IMR-90 (cell line): ENCODE results near the gene PHGDH. TPM values are rescaled to one million over a fixed set of nuclear protein-coding genes. Genes with fewer than 3 reads are reported as not detected.

Experiments used
- ATAC-seq: fragments of 200-7000 bp; cut with Tn5 transposase; 2 replicates; pipeline ENCODE4 v1.9.1; 2020; ENCODE audit warnings: low read depth, mild to moderate bottlenecking, moderate library complexity
- BruUV-seq: library from RNA; stranded (reverse); fragments of 400-500 nt; replicated peaks from 2 replicates; lab custom pipeline; 2021; lab: Mats Ljungman, UMichigan
- CTCF ChIA-PET: fragments of 300-600 bp; formaldehyde crosslinking; extraction: SDS; loops from one replicate; lab custom pipeline; 2021; ENCODE audit warnings: antibody characterized with exemption; lab: Yijun Ruan, JAX
- POLR2A ChIA-PET: fragments of 300-600 bp; sonication (Branson Sonifier 250); formaldehyde crosslinking; loops from one replicate; lab custom pipeline; 2022; ENCODE audit warnings: antibody characterized with exemption; ENCODE audit not compliant: unreplicated experiment; lab: Charles Lee
- DNase-seq: peaks from one replicate; pipeline ENCODE4 v3.0.0; 2013
- H2AFZ ChIP-seq: replicated peaks from 2 replicates; pipeline ENCODE3; 2013; ENCODE audit warnings: low read length, mild to moderate bottlenecking; ENCODE audit not compliant: poor library complexity
- H2AK5ac ChIP-seq: 2 replicates; pipeline ENCODE4 v1.6.1; 2013; ENCODE audit warnings: low read depth, low read length, inconsistent platforms
- H2AK9ac ChIP-seq: replicated peaks from 2 replicates; pipeline ENCODE3; 2013; ENCODE audit warnings: mild to moderate bottlenecking, low read depth, low read length, moderate library complexity; ENCODE audit not compliant: poor library complexity
- H2BK120ac ChIP-seq: 2 replicates; pipeline ENCODE4 v1.6.1; 2013; ENCODE audit warnings: low read depth, low read length, inconsistent platforms
- H2BK15ac ChIP-seq: 3 replicates; pipeline ENCODE4 v1.6.1; 2013; ENCODE audit warnings: low read depth, low read length, inconsistent platforms
- H2BK20ac ChIP-seq: 2 replicates; pipeline ENCODE4 v1.6.1; 2013; ENCODE audit warnings: low read depth, mild to moderate bottlenecking, inconsistent platforms, low read length, moderate library complexity
- H2BK5ac ChIP-seq: 2 replicates; pipeline ENCODE4 v1.6.1; 2013; ENCODE audit warnings: mild to moderate bottlenecking, low read depth, low read length, inconsistent platforms; ENCODE audit not compliant: poor library complexity, severe bottlenecking
- H3K14ac ChIP-seq: replicated peaks from 2 replicates; pipeline ENCODE4 v1.6.1; 2013; ENCODE audit warnings: low read depth, low read length, inconsistent platforms
- H3K18ac ChIP-seq: 2 replicates; pipeline ENCODE4 v1.6.1; 2013; ENCODE audit warnings: low read depth, low read length, control low read depth
- H3K23ac ChIP-seq: 2 replicates; pipeline ENCODE4 v1.6.1; 2013; ENCODE audit warnings: low read depth, low read length, inconsistent platforms
- H3K27ac ChIP-seq: 2 replicates; pipeline ENCODE4 v1.5.1; 2013; ENCODE audit warnings: mild to moderate bottlenecking, control low read depth, low read length; ENCODE audit not compliant: insufficient read depth
- H3K27me3 ChIP-seq: 2 replicates; pipeline ENCODE4 v1.6.1; 2013; ENCODE audit warnings: low read length; ENCODE audit not compliant: control insufficient read depth, insufficient read depth
- H3K36me3 ChIP-seq: 2 replicates; pipeline ENCODE4 v1.6.1; 2013; ENCODE audit warnings: low read length, mixed read lengths; ENCODE audit not compliant: control insufficient read depth, insufficient read depth
- H3K4ac ChIP-seq: 2 replicates; pipeline ENCODE4 v1.6.1; 2013; ENCODE audit warnings: low read depth, low read length, inconsistent platforms
- H3K4me1 ChIP-seq: 2 replicates; pipeline ENCODE4 v1.6.1; 2013; ENCODE audit warnings: low read length, mixed read lengths; ENCODE audit not compliant: control insufficient read depth, insufficient read depth
- H3K4me2 ChIP-seq: 2 replicates; pipeline ENCODE4 v1.6.1; 2013; ENCODE audit warnings: low read depth, mild to moderate bottlenecking, control low read depth, low read length, moderate library complexity
- H3K4me3 ChIP-seq: 2 replicates; pipeline ENCODE4 v1.5.1; 2013; ENCODE audit warnings: low read depth, mild to moderate bottlenecking, control low read depth, low read length, moderate library complexity; ENCODE audit not compliant: insufficient read depth
- H3K56ac ChIP-seq: 2 replicates; pipeline ENCODE4 v1.6.1; 2013; ENCODE audit warnings: low read length, inconsistent platforms; ENCODE audit not compliant: insufficient read depth; ENCODE audit errors: extremely low read depth
- H3K79me1 ChIP-seq, 2 experiments: 2 replicates each; pipeline ENCODE4 v1.6.1; 2013; ENCODE audit warnings: low read length in 2 of 2, inconsistent platforms in 1 of 2, low read depth in 1 of 2
- H3K9ac ChIP-seq: 2 replicates; pipeline ENCODE4 v1.6.1; 2013; ENCODE audit warnings: low read depth, low read length, control low read depth
- H3K9me1 ChIP-seq: 2 replicates; pipeline ENCODE4 v1.6.1; 2013; ENCODE audit warnings: low read length, inconsistent platforms; ENCODE audit not compliant: insufficient read depth
- H3K9me3 ChIP-seq: 2 replicates; pipeline ENCODE4 v1.6.1; 2013; ENCODE audit warnings: low read length; ENCODE audit not compliant: control insufficient read depth, insufficient read depth
- H4K20me1 ChIP-seq: 2 replicates; pipeline ENCODE4 v1.6.1; 2013; ENCODE audit warnings: low read length, inconsistent platforms; ENCODE audit not compliant: insufficient read depth
- H4K5ac ChIP-seq: 2 replicates; pipeline ENCODE4 v1.6.1; 2013; ENCODE audit warnings: mild to moderate bottlenecking, low read depth, low read length, control low read depth
- H4K8ac ChIP-seq, 2 experiments: 2 replicates each; pipeline ENCODE4 v1.6.1; 2013; ENCODE audit warnings: low read depth in 2 of 2, low read length in 2 of 2, control low read depth in 1 of 2, inconsistent platforms in 1 of 2
- H4K91ac ChIP-seq: 2 replicates; pipeline ENCODE4 v1.6.1; 2013; ENCODE audit warnings: low read depth, low read length, inconsistent platforms; ENCODE audit not compliant: insufficient read depth
- CEBPB ChIP-seq: IDR thresholded peaks from 2 replicates; pipeline ENCODE4 v1.6.1; 2012; ENCODE audit warnings: low read depth, low read length, improper control_type of control experiment
- CHD1 ChIP-seq: IDR thresholded peaks from 2 replicates; pipeline ENCODE4 v1.6.1; 2012; ENCODE audit warnings: low read depth, low read length, improper control_type of control experiment
- ELK1 ChIP-seq: fragments of 150-350 bp; IDR thresholded peaks from 2 replicates; pipeline ENCODE4 v1.6.1; 2016; ENCODE audit warnings: low read depth, mild to moderate bottlenecking, low read length, moderate library complexity, borderline replicate concordance
- MAZ ChIP-seq: IDR thresholded peaks from 2 replicates; pipeline ENCODE4 v1.6.1; 2012; ENCODE audit warnings: low read depth, mild to moderate bottlenecking, low read length, improper control_type of control experiment, moderate library complexity, borderline replicate concordance
- POLR2A ChIP-seq: IDR thresholded peaks from 2 replicates; pipeline ENCODE4 v1.6.1; 2012; ENCODE audit warnings: mild to moderate bottlenecking, low read depth, low read length
- RCOR1 ChIP-seq: IDR thresholded peaks from 2 replicates; pipeline ENCODE4 v1.6.1; 2012; ENCODE audit warnings: mild to moderate bottlenecking, low read length, improper control_type of control experiment; ENCODE audit not compliant: insufficient replicate concordance
- SMC3 ChIP-seq: fragments of 150-350 bp; IDR thresholded peaks from 2 replicates; pipeline ENCODE4 v1.6.1; 2016; ENCODE audit warnings: low read depth, mild to moderate bottlenecking, antibody characterized with exemption, low read length, moderate library complexity
- USF2 ChIP-seq: fragments of 150-350 bp; IDR thresholded peaks from 2 replicates; pipeline ENCODE4 v1.6.1; 2017; ENCODE audit warnings: mild to moderate bottlenecking, antibody characterized with exemption, low read length, low read depth
- WGBS, 2 experiments: methylation state at CpG; one replicate each; pipeline versions ENCODE4 v1.1.5 to v1.1.7; 2013; ENCODE audit warnings: missing lambda C conversion rate in 2 of 2; ENCODE audit not compliant: insufficient read length in 1 of 2; ENCODE audit errors: extremely low coverage in 2 of 2; 5-methylcytosine and 5-hydroxymethylcytosine counted together
- dilution Hi-C: fragments of 300-500 bp; cut with HindIII; formaldehyde crosslinking; loops from one replicate; pipeline ENCODE4 v1.14.3; 2018; ENCODE audit warnings: low sequenced_read_pairs; ENCODE audit not compliant: unreplicated experiment
- in situ Hi-C: fragments of 300-500 bp; cut with MboI; formaldehyde crosslinking; loops from 3 replicates; pipeline ENCODE4 v1.14.3; 2019; ENCODE audit warnings: low sequenced_read_pairs, inconsistent platforms, mixed read lengths
- intact Hi-C: fragments of 100-400 bp; cut with micrococcal nuclease; formaldehyde crosslinking; loops from 2 replicates; pipeline ENCODE4 v1.10.0; 2022
- polyA plus RNA-seq, 3 experiments: library from polyadenylated mRNA; depleted of rRNA; stranded (reverse); fragments of >200 nt; gene quantifications; 2 replicates each; pipeline ENCODE4 v1.2.3, GENCODE V29; 2012; ENCODE audit warnings: low replicate concordance in 1 of 3
- total RNA-seq: library from RNA; depleted of rRNA; stranded (reverse); fragments of >200 nt; gene quantifications from 2 replicates; pipeline ENCODE4 v1.2.3, GENCODE V29; 2012

Gene PHGDH
- total and polyA plus RNA-seq, 2 of the 4 experiments (the other 2 are of a cell fraction) = 87.9 to 331 TPM

GRCh38 chr1:119702384-119702783 is 9.3 kb upstream of the PHGDH start:
- dilution Hi-C loops = no loop called here

More at GRCh38 chr1:119702384-119702783, 9.3 kb upstream of the PHGDH start:
- Histone ChIP-seq H3K9me3 (peaks cover 7% of the 10 kb centered on the region), H2BK120ac (no peak overlapping the region), H3K4me2 (no peak overlapping the region), H3K56ac (no peak overlapping the region), H3K23ac (no peak overlapping the region), H3K9ac (no peak overlapping the region), H3K9me1 (no peaks in the 10 kb centered on the region), H4K20me1 (no peaks in the 10 kb centered on the region), H3K4me3 (no peak overlapping the region), H4K91ac (no peak overlapping the region), H3K4me1 (no peaks in the 10 kb centered on the region), H3K79me1 (no peaks in the 10 kb centered on the region), H4K8ac (no peak overlapping the region), H2BK20ac (no peak overlapping the region), H3K18ac (no peak overlapping the region), H2AFZ (no peak overlapping the region), H2BK5ac (no peak overlapping the region), H2AK9ac (no peak overlapping the region), H4K5ac (no peak overlapping the region), H2BK15ac (no peak overlapping the region), H3K14ac (no peak overlapping the region), H3K27ac (no peak overlapping the region), H3K4ac (no peak overlapping the region), H3K27me3 (peaks cover 12% of the 10 kb centered on the region), H2AK5ac (no peak overlapping the region), H3K36me3 (no peaks in the 10 kb centered on the region)
- intact Hi-C loops = no loop called here
- BruUV-seq = no TSS peak
- WGBS, 2 experiments = 61% methylated on average over 2 of the region's 2 CpGs; no CpG with 5 or more reads in 1 of the 2 experiments
- ChIA-PET CTCF (interaction anchor here (1.0 kb wide), 1 partner anchor 11 kb away, joined by 3 read pairs; no protein-coding TSS in a partner anchor), POLR2A (no interaction called here)
- in situ Hi-C loops = no loop called here
- TF ChIP-seq RCOR1 (no peak), MAZ (no peak), CEBPB (no peak), POLR2A (no peak), USF2 (no peak), SMC3 (no peak), CHD1 (no peak), ELK1 (no peak)
- DNase-seq (peak; percentile 83), ATAC-seq (no peak)
